Erythroblast (primary cell): ENCODE data around the gene PER2.

Experiments used
- DNase-seq, 2 experiments: peaks; one replicate each; lab custom pipeline; 2025; lab: John Stamatoyannopoulos, UW
- GATA1 ChIP-seq: IDR thresholded peaks from 2 replicates; pipeline ENCODE4 v1.6.1; 2011; ENCODE audit warnings: low read depth, mild to moderate bottlenecking, control low read depth, low read length, moderate library complexity
- POLR2A ChIP-seq: IDR thresholded peaks from 2 replicates; pipeline ENCODE4 v1.6.1; 2011; ENCODE audit warnings: mild to moderate bottlenecking, low read length

The PER2 gene

DNA sequence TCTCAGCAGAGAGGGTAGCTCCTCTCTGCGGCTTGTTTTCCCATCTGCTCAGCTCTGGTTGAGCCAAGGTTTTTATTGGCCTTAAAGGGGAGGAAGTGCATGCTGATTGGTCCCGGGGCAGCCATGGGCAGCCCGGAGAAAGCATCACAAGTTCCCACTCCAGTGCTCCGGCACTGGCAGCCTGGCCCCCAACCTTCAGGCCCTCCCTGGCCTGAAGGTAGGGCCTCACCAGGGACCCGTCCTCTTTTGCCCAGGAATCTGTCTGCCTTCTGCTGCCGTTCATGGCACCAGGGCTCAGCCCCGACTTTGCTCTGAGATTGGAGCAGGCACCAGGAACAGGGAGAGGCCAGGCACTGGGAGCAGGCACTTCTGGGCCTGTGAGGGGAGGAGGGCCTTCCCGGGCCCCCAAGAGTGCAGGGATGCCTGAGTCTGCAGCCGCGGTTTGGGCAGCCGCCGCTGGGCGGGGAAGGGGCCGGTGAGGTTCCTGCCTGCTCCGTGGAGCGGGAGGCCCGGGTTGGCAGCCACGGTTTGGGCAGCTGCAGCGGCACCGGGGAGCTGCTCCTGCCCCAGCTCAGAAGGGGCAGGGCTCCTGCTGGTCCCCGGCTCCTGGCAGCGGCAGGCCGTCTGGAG lies 67.4 kb downstream of the PER2 start:
- TF ChIP-seq GATA1, result no peak
- TF ChIP-seq POLR2A, result no peak
- no peak for DNase-seq

DNA sequence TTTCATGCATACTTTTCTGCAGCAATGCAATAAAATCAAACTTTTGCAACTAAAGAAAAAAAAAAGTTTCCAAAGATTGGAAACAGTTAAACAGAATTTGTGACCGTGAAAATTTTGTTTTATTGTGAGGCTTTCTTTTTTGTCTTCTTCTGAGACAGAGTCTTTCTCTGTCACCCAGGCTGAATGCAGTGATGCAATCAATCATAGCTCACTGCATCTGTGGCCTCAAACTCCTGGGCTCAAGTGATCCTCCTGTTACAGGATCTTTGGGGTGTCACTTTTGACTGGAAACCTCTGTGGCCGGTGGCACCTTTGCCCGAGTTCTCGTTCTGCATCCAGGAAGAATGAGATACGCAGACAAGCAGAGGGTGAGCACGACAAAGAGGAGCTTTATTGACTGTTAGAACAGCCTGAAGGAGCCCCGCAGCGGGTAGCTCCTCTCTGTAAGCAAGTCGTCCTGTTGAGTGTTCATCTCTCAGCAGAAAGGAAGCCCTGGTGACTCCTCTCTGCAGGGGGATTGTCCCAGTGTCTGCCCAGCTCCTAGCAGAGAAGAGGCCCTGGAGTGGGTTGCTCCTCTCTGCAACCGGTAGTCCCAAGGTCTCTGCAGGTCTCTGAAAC lies 68.0 kb downstream of the PER2 start:
- peak in 1 of 2 experiments; percentile 16 for DNase-seq
- no peak for TF ChIP-seq GATA1
- no peak for TF ChIP-seq POLR2A

DNA sequence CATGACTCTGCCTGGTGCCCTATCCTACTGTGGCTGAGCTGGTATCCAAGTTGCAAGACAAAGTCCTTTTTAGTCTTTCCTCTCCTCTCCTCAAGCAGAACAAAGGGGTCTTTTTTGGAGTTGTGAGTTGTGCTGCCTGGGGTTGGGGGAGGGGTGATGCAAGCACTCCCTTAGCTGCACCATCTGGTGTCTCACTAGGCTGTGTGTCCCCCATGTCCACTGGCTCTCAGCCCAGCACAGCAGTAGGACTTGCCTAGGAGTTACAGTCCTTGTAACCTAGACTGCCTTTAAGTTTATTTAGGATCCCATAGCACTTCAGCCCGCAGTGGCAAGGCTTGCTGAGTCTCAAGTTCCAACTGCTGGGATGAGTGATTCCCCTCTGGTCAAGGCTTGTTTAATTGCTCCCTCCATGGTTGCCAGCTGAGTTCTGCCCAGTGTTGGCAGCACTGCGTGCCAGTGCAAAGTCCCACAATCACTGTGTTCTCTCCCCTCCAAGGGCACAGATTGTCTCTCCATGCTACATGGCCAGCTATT lies 71.7 kb downstream of the PER2 start:
- DNase-seq, result no peak
- TF ChIP-seq POLR2A, result no peak
- TF ChIP-seq GATA1, result no peak

DNA sequence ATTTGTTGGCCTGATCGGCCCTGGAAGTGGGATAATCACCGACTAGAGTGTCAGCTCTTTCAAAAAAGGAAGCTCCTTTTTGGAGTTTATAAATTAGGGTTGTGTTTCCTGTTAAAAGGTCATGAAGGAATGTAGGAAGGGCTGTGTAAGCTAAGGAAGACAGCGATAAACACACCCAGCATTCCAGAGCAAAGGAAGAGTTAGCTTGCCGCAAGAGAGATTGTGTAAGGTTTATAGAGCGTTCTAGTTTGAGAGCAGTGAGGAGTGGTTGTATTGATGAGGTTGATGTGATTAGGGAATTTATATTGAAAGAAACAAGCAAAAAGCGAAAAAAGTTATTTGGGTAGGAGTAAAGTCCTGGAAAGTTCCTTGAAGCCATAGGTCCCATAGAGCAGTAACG lies 81.4 kb downstream of the PER2 start:
- DNase-seq, result no peak
- no peak for TF ChIP-seq POLR2A
- TF ChIP-seq GATA1, result no peak

DNA sequence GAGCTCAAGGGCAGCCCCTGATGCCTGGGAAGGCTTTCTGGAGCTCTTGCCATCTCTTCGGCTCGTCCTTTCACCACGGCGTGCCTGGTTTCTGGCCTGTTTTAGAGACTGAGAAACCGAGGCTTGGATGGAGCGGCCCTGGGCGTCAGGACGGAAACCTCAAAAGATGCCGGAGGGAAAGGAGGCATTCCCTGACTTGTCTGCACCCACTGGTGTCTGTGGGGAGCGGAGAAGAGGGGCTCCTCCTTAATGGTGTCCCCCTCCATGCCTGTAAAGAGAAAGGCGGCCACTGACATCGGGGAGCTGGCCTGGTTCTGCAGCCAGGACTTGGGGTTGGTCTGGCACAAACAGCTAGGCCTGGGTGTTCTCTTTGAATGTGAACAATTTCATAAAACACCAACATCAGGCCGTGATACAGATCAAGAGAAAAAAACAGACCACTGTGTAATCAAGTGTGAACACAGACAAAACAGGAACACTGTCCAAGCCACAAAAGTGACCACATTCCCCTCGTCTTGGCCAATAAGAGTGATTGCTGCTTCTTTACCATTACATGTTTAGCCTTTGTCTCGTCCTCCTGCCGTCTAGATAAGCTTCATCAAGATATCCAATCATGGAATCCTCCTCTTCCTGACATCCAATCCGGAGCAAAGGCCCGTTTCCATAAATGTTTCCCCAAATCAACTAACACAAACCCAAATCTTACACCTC lies 84.3 kb downstream of the PER2 start:
- peak; percentile 51 to 62 for DNase-seq
- no peak for TF ChIP-seq GATA1
- TF ChIP-seq POLR2A, result peak; percentile 50

DNA sequence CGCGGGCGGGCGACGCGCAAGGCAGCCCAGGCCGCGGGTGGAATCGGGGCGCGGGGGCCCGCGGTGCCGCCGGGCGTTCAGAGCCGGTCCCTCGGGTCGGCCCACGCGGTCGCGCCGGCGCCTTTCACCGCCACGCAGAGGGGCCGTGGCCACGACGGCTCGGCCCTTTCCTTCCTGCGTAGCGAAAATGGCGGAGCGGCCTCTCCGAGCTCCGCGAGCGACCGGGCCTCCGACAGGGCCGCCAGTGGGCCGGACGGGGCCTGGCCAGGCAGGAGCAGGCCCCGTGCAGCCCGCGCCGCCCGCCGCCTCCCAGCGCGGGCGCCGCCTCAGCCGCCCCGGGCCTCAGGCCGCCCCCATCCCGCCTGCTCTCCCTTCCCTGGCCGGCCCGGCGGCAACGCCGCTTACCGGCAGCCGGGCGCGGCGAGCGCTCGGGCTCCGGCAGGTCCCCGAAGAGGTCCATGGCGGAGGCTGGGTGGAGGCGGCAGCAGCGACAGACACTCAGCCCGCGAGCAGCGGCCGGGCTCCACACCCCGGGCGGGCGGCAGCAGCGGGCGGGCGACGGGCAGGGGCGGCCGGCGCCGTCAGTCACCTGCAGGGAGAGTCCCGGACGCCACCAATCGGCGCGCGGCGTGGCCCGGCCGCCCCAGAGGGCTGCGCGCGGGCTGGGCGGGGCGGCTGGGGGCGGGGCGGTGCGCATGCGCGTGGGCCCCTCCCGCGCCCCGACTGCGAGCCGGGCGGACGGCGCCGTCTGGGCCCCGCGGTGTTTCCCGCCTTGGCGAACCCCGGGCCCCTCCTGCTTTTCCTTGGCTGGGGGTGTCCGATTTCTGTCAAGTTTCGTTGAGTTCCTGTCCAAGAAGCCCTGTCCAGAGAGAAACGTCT lies 85.1 kb downstream of the PER2 start, which contains the start of gene ILKAP:
Gene ILKAP (minus strand): TSS at position 602 of the 879 bp plus-strand sequence. CDS start 142 bp downstream, at position 460.
- TF ChIP-seq POLR2A, result peak; percentile 79
- TF ChIP-seq GATA1, result no peak
- peak; percentile 92 to 96 for DNase-seq

DNA sequence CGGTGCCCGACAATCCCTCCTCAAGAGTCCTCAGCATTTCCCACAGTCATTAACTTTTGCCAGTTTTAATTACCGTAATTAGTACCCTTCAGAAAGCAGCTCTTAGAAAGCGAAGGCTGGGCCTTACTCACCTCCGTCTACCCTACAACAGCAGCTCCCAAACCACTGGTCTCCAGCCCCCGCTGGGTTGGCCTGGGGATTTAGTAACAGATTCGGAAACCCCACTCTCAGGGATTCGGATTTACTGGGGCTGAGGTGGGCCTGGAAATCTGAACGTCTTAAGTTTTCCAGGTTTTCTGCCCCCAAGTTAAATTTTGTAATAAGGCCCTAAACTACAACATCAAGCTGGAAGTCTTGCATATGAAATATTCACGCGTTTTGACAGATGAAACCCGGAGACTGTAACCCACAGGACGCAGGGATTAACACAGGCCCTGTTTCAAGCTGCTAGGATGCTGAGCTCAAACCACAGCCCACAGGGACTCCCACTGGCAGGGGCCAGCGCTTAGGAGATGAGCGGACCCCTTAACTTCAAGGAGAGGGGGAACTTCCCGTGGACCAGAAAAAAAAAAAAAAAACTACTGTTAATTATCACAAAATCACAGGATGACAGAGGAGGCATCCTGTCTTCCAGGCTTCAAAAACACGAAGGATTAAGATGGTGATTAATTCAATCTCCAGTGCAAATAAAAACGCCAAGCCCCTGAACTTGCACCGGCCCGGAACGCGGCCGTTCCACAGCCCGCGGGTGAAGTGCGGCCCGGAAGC lies 85.9 kb downstream of the PER2 start:
- peak; percentile 20 to 60 for DNase-seq
- TF ChIP-seq POLR2A, result no peak
